GM19468 (cell line): ENCODE data around the gene CSF3R.

Source experiments
- ATAC-seq: cut with Tn5 transposase; IDR thresholded peaks from one replicate; pipeline ENCODE4 v1.9.1; 2021; ENCODE audit warnings: mild to moderate bottlenecking, moderate library complexity, moderate number of reproducible peaks; ENCODE audit not compliant: unreplicated experiment; ENCODE audit errors: extremely low read depth

Gene CSF3R

DNA sequence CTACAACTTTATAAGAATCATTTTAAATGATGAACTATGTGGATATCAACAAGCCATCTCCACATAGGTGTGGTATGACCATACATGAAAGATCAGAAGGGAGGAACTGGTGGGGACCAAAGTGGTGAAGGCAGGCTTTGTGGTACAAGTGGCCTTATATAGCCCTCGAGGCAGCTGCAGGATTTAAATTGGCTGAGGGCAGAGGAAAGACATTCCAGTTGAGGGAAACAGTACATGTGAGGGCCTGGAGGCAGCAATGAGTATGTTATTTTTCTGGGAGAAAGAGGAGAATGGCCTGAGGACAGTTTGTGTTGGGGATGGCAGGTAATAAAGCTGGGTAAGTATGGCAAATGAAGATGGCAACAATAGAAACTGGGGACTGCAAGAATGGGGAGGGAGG, 49.6 kb downstream of the CSF3R start:
- no peak for ATAC-seq

DNA sequence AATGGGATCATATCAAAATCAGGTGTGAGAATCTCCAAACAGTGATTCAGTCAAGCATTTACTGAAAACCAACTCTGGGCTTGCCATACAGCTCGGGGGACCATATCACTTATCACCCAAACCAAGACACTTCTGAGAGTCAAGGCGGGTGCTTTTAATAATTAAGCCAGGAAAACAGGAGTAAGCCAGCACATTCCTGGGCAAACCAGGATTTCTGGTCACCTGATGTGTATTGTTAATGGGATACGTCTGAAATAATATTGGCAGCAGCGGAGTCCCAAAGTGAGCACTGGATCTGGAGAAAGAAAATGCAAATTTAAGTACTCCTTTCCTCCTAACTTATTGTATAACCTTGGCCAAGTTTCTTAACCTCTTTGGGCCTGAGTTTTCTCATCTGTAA, 50.1 kb downstream of the CSF3R start:
- ATAC-seq, result no peak

DNA sequence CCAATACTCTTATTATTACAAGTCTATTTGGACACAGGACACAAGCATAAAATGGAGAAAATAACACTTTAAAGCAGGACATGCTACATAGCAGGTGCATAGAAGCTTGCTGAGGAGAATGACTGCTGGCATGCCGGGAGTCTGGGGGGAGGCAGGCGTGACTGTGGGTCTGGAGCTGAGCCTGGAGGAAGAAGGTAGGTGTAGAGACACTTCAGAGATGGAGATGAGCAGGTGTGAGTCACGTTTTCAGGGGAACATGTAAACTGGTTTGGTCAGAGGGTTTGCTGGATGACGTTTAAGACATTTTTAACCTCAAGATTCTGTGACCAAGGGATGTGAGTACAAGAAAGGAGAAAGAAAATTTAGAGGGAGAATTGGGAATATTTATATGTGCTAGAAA, 56.9 kb downstream of the CSF3R start:
- ATAC-seq, result no peak

DNA sequence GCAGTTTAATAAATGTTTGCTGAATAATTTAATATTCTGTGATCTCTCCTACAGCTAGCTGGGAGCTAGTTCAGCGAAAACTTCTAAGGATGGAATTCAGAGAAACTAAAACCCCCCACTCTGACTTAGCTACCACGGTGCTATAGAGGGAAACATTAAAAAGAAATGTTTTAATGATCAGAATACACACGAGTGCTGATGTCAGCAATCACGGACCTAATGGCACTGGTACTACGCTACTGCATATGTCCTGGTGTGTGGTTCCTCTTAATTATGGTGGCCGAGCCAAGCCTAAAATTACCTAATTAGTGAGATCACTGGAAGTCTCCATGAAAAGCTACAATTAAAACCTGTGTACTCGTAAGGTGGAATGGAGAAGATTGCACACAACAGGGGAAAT, 61.1 kb downstream of the CSF3R start:
- no peak for ATAC-seq

DNA sequence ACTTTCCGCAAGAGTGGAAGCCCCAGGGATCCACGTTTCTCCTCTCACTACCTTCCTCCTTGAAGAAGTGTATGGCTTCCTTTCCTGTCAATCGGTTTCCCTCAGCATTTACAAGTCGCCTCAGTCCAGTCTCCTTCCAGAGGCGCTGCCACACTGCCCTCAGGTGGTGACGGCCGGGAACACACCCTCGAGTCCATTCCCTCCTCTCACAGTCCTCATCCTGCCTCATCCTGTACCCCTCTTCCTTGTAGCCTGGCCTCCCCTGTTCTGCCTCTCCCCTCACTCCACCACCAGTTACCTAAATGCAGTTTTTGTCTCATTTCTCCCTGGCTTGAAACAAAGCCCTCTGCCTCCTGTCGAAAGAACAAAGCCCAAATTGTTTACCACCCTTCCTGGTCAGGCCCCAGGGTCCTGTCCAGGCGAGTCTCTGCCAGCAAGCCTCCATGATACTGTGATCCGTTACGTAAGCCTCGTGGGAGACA, 61.8 kb downstream of the CSF3R start:
- no peak for ATAC-seq

DNA sequence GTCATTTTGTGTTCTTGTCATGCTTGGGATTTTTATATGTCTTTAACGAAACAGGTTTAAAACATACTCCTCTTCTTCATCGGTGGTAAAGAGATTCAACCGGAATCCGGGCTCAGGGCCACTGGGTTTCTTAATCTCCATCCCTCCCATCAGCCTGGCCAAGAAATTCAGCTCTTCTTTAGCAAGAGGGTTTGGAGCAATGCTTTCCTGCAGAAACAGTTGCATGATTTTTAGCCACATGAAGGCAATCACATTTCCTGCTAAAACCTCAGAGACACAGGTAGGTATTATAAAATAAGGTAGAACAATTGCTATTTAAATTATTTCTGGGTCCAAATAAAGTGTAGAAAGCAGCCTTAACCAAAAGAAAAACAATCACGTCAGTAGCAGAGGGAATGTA, 62.3 kb downstream of the CSF3R start:
- no peak for ATAC-seq

DNA sequence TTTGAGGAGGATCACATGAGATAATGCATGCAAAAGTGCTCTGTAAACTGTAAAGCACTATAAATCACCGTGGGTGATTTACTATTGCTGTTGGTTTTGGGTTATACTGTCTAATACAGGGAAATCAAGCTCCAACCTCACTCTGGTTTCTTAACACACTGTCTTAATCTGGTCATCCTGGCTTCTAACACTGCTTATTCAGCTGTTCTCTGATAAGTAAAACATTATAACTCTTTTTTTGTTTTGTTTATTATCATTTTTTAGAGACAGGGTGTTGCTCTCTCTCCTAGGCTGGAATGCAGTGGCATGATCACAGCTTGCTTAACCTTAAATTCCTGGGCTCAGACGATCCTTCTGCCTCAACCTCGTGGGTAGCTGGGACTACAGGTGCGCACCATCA, 63.1 kb downstream of the CSF3R start:
- ATAC-seq, result no peak

DNA sequence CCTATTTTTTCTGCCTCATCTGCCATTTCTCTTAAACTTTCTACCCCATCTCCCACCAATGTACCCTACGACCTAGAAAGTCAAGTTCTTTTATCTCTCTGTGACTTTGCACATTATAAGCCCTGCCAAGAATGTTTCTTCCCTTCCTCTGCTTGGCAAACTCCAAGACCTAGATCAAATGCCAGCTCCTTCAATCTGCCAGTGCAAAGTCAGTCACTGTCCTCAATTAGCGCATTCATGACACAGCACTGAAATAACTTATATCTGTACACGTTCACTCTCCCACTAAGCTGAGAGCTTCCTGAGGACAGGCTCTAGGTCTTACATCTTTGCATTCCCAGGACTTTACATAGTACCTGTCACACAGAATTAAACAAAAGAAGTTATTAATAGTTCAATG, 63.6 kb downstream of the CSF3R start:
- no peak for ATAC-seq

DNA sequence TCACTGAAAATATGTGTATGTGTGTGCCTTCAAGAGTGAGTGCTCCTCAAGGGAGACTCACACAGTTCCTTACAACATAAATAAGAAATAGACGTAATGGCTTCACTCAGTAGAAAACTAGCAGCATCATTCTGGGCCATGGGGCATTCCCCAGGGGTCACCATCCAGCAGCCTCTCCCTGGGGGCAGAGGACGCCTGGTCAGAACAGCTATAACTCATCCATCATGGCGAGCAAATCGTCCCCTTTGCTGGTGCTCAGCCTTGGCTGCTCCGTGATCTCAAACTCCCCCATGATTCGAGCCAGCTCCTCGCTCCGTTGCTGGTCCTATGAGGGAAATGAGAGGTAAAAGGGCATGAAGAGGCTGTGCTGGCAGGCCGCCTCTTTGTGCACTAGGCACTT, 64.8 kb downstream of the CSF3R start:
- no peak for ATAC-seq
